Stimulated activated CD8-positive, alpha-beta memory T cell treated with anti-CD3 and anti-CD28 coated beads, Interleukin-7, amount 100 ng/mL, for 48 hours (primary cell): ENCODE data around the gene SEPTIN3.
"Not testable (repeated sequence)": the region's sequence is repeated elsewhere in the genome, so short reads cannot be mapped to it uniquely, and the experiment has no call there.

Source experiments
- DNase-seq, 2 donors: peaks; one replicate each; pipeline ENCODE4 v3.0.0-alpha.2; 2020; ENCODE audit warnings: low read depth in 1 of 2; ENCODE audit errors: extremely low read depth in 1 of 2

SEPTIN3 gene

GRCh38 chr22:41939981-41940831 lies 29.0 kb upstream of the SEPTIN3 start:
- peak; percentile 72 to 97 for DNase-seq

- peak; percentile 61 to 70 for DNase-seq
Measured at GRCh38 chr22:41940832-41941765, 28.1 kb upstream of the SEPTIN3 start.

GRCh38 chr22:41943661-41944209 lies 25.5 kb upstream of the SEPTIN3 start:
- DNase-seq = no peak

GRCh38 chr22:41946629-41947423 lies 22.4 kb upstream of the SEPTIN3 start, which contains the start of gene CENPM:
Gene CENPM, minus strand, starts transcription at chr22:41947152. Its CDS starts 76 bp downstream, at chr22:41947076.
- DNase-seq = peak; percentile 88 to 96

- no peak for DNase-seq
Measured at GRCh38 chr22:41947424-41948080, 21.7 kb upstream of the SEPTIN3 start.

- DNase-seq = no peak
Measured at GRCh38 chr22:41948142-41948541, 21.1 kb upstream of the SEPTIN3 start.

- DNase-seq = not testable (repeated sequence)
Measured at GRCh38 chr22:41948928-41949296, 20.3 kb upstream of the SEPTIN3 start.

- no peak for DNase-seq
Measured at GRCh38 chr22:41949297-41949965, 19.8 kb upstream of the SEPTIN3 start.

GRCh38 chr22:41951898-41952474 lies 17.3 kb upstream of the SEPTIN3 start, which contains the start of gene SMIM45:
Gene SMIM45, plus strand, starts transcription at chr22:41952150.
- DNase-seq = no peak

- no peak for DNase-seq
Measured at GRCh38 chr22:41952713-41953112, 16.5 kb upstream of the SEPTIN3 start.

GRCh38 chr22:41957941-41958556 lies 11.2 kb upstream of the SEPTIN3 start:
- DNase-seq = no peak

GRCh38 chr22:41963453-41964111 lies 5.7 kb upstream of the SEPTIN3 start:
- no peak for DNase-seq

GRCh38 chr22:41964112-41964491 lies 5.1 kb upstream of the SEPTIN3 start:
- no peak for DNase-seq

GRCh38 chr22:41966225-41966606 lies 3.0 kb upstream of the SEPTIN3 start:
- no peak for DNase-seq

- no peak for DNase-seq
Measured at GRCh38 chr22:41966607-41967240, 2.5 kb upstream of the SEPTIN3 start.

GRCh38 chr22:41968601-41969000 lies 642 bp upstream of the SEPTIN3 start:
- DNase-seq = no peak

- no peak for DNase-seq
Measured at GRCh38 chr22:41970601-41971000, 1.4 kb downstream of the SEPTIN3 start.

GRCh38 chr22:41971431-41971830 lies 2.2 kb downstream of the SEPTIN3 start:
- no peak for DNase-seq
